ENCODE results near the gene IFRD2. TPM values are rescaled to one million over a fixed set of nuclear protein-coding genes. Genes with fewer than 3 reads are reported as not detected.

The IFRD2 gene
- total RNA-seq, 1 donor from 2014 or later: 38.2 TPM

- Mint-ChIP-seq H3K4me3 (ENCODE audit: unreplicated experiment) (no peak overlapping the region), H3K27me3 (ENCODE audit: unreplicated experiment) (peaks cover 8% of the 10 kb centered on the region), H3K4me1 (ENCODE audit: low read depth, unreplicated experiment) (peaks cover 13% of the 10 kb centered on the region), H3K36me3 (ENCODE audit: unreplicated experiment) (no peaks in the 10 kb centered on the region), H3K27ac (ENCODE audit: unreplicated experiment) (no peak overlapping the region), H3K9me3 (ENCODE audit: unreplicated experiment) (peaks cover 6% of the 10 kb centered on the region)
- peak; percentile 92 for DNase-seq
- TF ChIP-seq, protein P1, sequence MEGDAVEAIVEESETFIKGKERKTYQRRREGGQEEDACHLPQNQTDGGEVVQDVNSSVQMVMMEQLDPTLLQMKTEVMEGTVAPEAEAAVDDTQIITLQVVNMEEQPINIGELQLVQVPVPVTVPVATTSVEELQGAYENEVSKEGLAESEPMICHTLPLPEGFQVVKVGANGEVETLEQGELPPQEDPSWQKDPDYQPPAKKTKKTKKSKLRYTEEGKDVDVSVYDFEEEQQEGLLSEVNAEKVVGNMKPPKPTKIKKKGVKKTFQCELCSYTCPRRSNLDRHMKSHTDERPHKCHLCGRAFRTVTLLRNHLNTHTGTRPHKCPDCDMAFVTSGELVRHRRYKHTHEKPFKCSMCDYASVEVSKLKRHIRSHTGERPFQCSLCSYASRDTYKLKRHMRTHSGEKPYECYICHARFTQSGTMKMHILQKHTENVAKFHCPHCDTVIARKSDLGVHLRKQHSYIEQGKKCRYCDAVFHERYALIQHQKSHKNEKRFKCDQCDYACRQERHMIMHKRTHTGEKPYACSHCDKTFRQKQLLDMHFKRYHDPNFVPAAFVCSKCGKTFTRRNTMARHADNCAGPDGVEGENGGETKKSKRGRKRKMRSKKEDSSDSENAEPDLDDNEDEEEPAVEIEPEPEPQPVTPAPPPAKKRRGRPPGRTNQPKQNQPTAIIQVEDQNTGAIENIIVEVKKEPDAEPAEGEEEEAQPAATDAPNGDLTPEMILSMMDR (IDR thresholded peaks at IDR 0.05; ENCODE audit: partially characterized antibody, unreplicated experiment): peak; percentile 93
These were observed 32.3 kb upstream of the IFRD2 start for GRCh38 chr3:50324351-50325112.

- no peak for DNase-seq
- Mint-ChIP-seq H3K4me1 (ENCODE audit: low read depth, unreplicated experiment) (peaks cover 17% of the 10 kb centered on the region), H3K27ac (ENCODE audit: unreplicated experiment) (no peak overlapping the region), H3K36me3 (ENCODE audit: unreplicated experiment) (no peaks in the 10 kb centered on the region), H3K27me3 (ENCODE audit: unreplicated experiment) (peaks cover 8% of the 10 kb centered on the region), H3K9me3 (ENCODE audit: unreplicated experiment) (peaks cover 6% of the 10 kb centered on the region), H3K4me3 (ENCODE audit: unreplicated experiment) (no peak overlapping the region)
- TF ChIP-seq, protein P1 (IDR thresholded peaks at IDR 0.05; ENCODE audit: partially characterized antibody, unreplicated experiment): no peak
These were observed 31.5 kb upstream of the IFRD2 start for GRCh38 chr3:50323614-50324199.

GRCh38 chr3:50323092-50323600 is 30.9 kb upstream of the IFRD2 start:
- no peak for DNase-seq
- TF ChIP-seq, protein P1 (IDR thresholded peaks at IDR 0.05; ENCODE audit: partially characterized antibody, unreplicated experiment): no peak
- Mint-ChIP-seq H3K27ac (ENCODE audit: unreplicated experiment) (no peak overlapping the region), H3K4me1 (ENCODE audit: low read depth, unreplicated experiment) (peaks cover 18% of the 10 kb centered on the region), H3K36me3 (ENCODE audit: unreplicated experiment) (no peaks in the 10 kb centered on the region), H3K27me3 (ENCODE audit: unreplicated experiment) (peaks cover 8% of the 10 kb centered on the region), H3K4me3 (ENCODE audit: unreplicated experiment) (peak overlapping the region; percentile 38), H3K9me3 (ENCODE audit: unreplicated experiment) (peaks cover 6% of the 10 kb centered on the region)

DNA sequence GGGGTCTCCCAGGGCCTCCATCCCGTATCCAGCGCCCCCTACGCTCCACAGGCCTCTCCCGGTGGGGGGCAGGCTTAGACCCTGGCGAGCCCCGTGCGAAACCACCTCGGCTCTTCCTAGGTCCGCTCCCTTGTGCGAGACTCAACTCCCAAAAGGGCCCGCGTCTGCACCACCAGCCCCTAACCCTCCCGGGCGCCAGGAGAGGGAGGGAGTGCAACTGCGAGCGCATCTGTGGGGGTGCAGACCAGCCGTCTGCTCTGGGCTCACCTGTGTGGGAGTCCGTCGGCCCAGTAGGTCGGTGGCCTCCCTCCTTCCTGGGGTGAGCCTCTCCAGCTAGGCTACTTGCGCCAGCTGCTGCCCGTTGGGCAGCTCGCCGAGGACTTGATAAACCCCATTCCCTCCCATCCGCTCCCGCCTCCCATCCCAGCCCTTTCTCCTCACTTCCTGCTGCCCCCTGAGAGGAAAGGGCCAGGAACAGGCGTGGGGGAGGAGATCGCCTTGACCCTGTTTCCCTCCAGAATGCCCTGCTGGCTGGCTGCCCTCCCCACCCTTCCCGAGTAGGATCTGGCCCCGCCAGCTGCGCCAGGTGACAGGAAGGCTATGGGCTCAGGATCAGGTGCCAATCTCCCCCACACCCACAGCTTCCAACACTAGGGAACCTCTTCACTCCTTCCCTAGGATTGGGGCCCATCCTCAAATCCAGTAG is 30.3 kb upstream of the IFRD2 start, which contains the start of gene HYAL2:
Gene HYAL2 (minus strand): TSS at position 360 of the 706 bp plus-strand sequence. CDS start 2,256 bp downstream, outside the sequence.
- peaks cover 18% of the 10 kb centered on the region for H3K4me1 Mint-ChIP-seq (ENCODE audit: low read depth, unreplicated experiment)
- H3K4me3 Mint-ChIP-seq (ENCODE audit: unreplicated experiment): peak within 1 kb of the TSS; percentile 82
- no peak for DNase-seq
- peaks cover 6% of the 10 kb centered on the region for H3K9me3 Mint-ChIP-seq (ENCODE audit: unreplicated experiment)
- H3K27me3 Mint-ChIP-seq (ENCODE audit: unreplicated experiment): peaks cover 8% of the 10 kb centered on the region
- TF ChIP-seq, protein P1 (IDR thresholded peaks at IDR 0.05; ENCODE audit: partially characterized antibody, unreplicated experiment): no peak
- H3K36me3 Mint-ChIP-seq (ENCODE audit: unreplicated experiment): no peaks in the 10 kb centered on the region
- H3K27ac Mint-ChIP-seq (ENCODE audit: unreplicated experiment): peak within 1 kb of the TSS; percentile 95
